SW480 (cell line): Measurements from ENCODE around the gene TMPRSS12.
"Not testable (repeated sequence)": the region's sequence is repeated elsewhere in the genome, so short reads cannot be mapped to it uniquely, and the experiment has no call there.

Experiments
- DNase-seq: peaks from one replicate; pipeline ENCODE4 v3.0.0-alpha.2; 2016; ENCODE audit warnings: low spot score

Gene TMPRSS12, protein sequence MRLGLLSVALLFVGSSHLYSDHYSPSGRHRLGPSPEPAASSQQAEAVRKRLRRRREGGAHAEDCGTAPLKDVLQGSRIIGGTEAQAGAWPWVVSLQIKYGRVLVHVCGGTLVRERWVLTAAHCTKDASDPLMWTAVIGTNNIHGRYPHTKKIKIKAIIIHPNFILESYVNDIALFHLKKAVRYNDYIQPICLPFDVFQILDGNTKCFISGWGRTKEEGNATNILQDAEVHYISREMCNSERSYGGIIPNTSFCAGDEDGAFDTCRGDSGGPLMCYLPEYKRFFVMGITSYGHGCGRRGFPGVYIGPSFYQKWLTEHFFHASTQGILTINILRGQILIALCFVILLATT

GRCh38 chr12:50842637-50843493 is at the start of gene TMPRSS12:
TSS of gene TMPRSS12 (plus strand) at chr12:50842926. CDS start at chr12:50842965, 39 bp downstream.
- DNase-seq, result no peak

DNA sequence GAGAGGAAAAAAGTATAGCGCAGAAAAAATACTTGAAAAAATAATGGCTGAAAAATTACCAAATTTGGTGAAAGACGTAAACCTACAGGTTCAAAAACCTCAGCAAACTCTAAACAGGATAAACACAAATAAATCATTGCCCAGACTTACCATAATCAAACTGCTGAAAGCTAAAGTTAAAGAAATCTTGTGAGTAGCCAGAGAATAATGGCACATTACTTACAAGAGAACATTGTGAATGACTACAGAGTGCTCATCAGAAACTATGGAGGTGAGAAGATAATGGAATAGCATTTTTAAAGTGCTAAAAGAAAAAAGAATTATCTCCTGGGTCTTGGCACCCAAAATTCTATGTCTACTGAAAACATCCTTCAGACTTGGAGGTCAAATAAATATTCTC is 42.8 kb upstream of the TMPRSS12 start:
- DNase-seq, result peak; percentile 51

DNA sequence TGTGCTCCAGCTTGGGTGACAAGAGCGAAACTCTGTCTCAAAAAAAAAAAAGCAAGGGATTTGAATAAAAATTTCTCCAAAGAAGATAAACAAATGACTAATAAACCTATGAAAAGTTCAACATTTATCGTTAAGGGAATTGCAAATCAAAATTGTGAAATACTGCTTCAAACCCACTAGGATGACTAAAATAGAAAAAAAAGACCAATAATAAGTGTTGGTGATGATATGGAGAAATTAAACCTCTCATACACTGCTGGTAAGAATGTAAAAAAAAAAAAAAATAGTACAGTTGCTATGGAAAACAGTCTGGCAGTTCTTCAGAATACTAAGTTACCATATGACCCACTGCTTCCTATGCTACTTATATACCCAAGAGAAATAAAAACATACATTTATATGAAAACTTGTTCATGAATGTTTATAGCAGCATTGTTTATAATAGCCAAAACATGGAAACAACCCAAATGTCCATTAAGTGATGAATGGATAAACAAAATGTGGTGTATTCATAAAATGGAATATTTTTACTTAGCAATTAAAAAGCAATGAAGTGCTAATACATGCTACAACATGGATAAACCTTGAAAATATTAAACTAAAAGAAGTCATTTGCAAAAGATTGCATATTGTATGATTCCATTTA is 39.4 kb upstream of the TMPRSS12 start:
- DNase-seq, result no peak

DNA sequence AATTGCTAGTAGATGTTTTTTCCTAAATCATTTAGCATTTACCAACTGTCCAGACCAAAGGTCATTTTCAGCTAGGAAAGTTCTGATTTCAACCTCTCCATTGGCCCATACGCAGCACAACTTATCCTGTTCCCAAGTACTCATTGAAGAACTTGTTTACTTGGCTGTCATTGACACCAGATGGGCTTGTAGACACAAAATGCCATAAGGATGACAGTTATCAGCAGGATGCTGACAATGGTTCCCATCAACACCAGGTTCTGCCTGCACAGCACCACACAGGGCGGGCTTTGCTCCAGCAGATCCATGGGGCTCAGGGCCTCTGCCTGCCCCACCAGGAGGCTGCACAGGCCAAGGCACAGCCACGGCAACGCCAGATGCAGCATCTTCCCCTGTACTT is 36.5 kb upstream of the TMPRSS12 start:
- DNase-seq, result no peak

- DNase-seq, result not testable (repeated sequence)
Observed at GRCh38 chr12:50809131-50809530, 33.6 kb upstream of the TMPRSS12 start.

- not testable (repeated sequence) for DNase-seq
Observed at GRCh38 chr12:50814921-50815320, 27.8 kb upstream of the TMPRSS12 start.

GRCh38 chr12:50820177-50820576 is 22.5 kb upstream of the TMPRSS12 start:
- DNase-seq, result no peak

GRCh38 chr12:50822082-50822481 is 20.6 kb upstream of the TMPRSS12 start:
- DNase-seq, result no peak

- not testable (repeated sequence) for DNase-seq
Observed at GRCh38 chr12:50823724-50824123, 19.0 kb upstream of the TMPRSS12 start.

GRCh38 chr12:50824914-50825313 is 17.8 kb upstream of the TMPRSS12 start:
- DNase-seq, result no peak

GRCh38 chr12:50825372-50825838 is 17.3 kb upstream of the TMPRSS12 start:
- peak; percentile 69 for DNase-seq

DNA sequence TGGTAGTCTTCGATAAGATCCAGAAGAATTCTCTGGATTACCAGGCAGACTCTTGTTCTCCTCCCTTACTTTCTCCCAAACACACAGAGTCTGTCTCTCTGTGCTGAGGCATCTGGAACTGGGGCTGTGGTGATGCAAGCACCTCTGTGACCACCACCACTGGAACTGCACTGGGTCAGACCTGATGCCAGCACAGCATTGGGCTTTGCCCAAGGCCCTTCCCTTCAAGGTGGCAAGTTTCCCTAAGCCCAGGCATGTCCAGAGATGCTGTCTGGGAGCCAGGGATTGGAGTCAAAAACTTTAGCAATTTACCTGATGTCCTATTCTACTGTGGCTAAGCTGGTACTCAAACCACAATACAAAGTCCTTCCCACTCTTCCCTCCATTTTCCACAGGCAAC is 14.6 kb upstream of the TMPRSS12 start:
- no peak for DNase-seq

DNA sequence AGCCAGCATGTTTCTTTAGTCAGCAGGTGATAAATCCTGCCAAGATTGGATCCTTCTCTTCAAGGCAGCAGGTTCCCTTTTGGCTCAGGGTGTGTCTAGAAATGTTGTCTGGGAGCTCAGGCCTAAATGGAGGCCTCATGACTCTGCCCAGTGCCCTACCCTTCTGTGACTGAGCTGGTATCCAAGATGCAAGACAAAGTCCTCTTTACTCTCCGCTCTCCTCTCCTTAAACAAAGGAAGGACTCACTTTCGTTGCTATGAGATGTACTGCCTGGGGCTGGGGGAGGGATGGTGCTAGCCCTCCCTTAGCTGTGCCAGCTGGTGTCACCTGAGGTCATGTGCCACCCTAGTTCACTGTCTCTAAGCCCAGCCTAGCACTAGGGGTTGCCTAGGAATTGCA is 13.8 kb upstream of the TMPRSS12 start:
- DNase-seq, result no peak

- not testable (repeated sequence) for DNase-seq
Observed at GRCh38 chr12:50833801-50834200, 8.9 kb upstream of the TMPRSS12 start.

DNA sequence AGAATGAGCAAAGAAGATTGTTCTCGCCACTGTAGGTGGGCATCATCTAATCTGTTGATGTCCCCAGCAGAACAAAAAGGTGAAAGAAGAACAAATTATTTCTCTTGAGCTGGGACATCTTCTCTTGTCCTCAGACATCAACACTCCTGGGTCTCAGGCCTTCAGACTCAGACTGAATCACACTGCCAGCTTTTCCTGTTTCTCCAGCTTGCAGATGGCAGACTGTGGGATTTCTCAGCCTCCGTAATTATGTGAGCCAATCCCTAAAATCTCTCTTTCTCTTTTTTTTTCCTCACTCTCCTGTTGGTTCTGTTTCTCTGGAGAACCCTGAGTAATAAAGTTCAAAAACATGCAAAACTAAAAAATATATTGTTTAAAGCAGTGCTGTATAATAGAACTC is 3.7 kb upstream of the TMPRSS12 start:
- DNase-seq, result no peak

DNA sequence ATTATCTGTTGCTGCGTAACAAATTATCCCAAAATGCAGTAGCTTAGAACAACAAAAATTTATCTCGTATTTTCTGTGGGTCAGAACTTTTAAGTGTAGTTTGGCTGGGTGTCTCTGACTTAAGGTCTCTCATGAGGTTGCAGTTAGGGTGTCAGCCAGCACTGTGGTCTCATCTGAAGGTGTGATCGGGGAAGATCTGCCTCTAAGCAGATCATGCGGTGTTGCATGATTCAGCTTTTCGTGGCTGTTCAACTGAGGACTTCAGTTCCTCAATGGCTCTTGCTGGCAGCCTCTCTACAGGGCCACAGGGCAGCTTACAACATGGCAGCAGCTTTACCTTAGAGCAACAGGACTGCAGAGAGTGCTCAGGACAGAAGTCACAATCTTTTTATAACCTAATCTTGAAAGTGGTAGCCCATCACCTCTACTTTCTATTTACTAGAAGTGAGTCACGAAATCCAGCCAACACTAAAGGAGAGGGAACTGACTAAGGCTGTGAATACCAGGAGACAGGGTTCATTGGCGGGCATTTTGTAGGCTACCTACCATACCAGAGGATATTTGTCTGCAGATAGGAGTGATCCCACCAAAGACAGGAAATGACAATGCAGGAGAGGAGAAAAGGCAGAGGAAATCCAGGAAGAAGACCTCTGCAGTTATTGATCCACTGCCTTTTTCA is 1.8 kb upstream of the TMPRSS12 start:
- DNase-seq, result no peak

GRCh38 chr12:50841716-50842531 is 802 bp upstream of the TMPRSS12 start:
- DNase-seq, result no peak

DNA sequence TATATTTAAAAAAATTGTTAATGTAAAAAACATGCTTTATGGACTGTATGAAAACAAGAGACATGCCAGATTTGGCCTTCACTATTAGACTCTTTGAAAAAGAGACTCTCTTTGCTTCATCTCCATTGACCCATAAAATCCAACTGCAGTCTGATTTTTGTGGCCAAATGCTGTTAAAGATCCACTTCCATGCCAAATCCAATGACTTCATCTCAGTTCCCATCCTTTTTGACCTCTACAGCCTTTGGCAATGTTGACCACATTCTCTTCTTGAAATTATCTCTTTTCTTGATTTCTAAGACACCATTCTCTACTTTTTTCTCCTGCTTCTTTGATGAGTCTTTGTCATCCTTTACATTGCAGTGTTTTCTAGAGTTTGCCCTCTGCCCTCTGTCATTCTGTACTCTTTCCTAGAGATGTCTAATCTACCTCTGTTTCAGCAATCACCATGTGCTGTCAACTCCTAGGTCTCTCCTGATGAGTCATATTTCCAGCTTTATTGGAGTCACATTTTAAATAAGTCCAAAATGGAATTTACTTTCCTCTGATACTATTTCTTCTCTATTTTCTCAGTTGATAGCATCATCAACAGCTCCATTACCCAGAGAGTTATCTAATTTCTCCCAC is 2.4 kb downstream of the TMPRSS12 start:
- DNase-seq, result no peak

GRCh38 chr12:50848963-50849362 is 6.2 kb downstream of the TMPRSS12 start:
- no peak for DNase-seq

- DNase-seq, result not testable (repeated sequence)
Observed at GRCh38 chr12:50855218-50855617, 12.5 kb downstream of the TMPRSS12 start.

GRCh38 chr12:50855679-50856078 is 13.0 kb downstream of the TMPRSS12 start:
- not testable (repeated sequence) for DNase-seq
